ENCODE data around the gene TMEM82. TPM values are rescaled to one million over a fixed set of nuclear protein-coding genes. Genes with fewer than 3 reads are reported as not detected.

TMEM82 gene
- total and polyA plus RNA-seq, 2 experiments from 2014 or later, result 0.51 TPM; not detected in 1

- H3K36me3 ChIP-seq, result no peaks in the 10 kb centered on the region
- no peaks in the 10 kb centered on the region for H3K9me3 ChIP-seq (ENCODE audit: low read depth)
- DNase-seq (ENCODE audit: low read depth in 1 of 2, low spot score in 1 of 2), result peak in 1 of 2 donors; percentile 63
- no peak overlapping the region for H3K4me3 ChIP-seq
- TF ChIP-seq CTCF (IDR thresholded peaks at IDR 0.05; ENCODE audit: low read depth, low read length), result no peak
- no peaks in the 10 kb centered on the region for H3K27me3 ChIP-seq
- no peak overlapping the region for H3K27ac ChIP-seq
- H3K4me1 ChIP-seq (ENCODE audit: low read depth), result peaks cover 12% of the 10 kb centered on the region
Observed at GRCh38 chr1:15749399-15750291, 7.3 kb downstream of the TMEM82 start.

DNA sequence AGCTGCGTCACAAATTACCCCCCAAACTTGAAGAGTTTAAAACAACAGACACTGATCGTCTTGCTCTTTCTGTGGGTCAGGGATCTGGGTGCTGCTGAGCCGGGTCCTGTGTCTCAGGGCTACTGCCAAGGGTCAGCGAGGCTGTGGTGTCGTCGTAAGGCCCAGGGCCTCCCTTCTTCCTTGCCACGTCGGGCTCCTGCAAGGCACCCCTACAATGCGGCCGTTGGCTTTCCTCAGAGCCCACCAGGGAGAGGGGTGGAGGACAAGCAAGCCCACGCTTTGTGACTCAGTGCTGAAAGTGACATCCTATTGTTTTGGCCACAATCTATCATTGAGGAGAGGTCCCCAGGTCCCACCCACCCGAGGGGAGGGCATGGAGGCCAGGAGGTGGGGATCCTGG, 8.6 kb downstream of the TMEM82 start:
- Histone ChIP-seq H3K4me3 (no peak overlapping the region), H3K36me3 (no peaks in the 10 kb centered on the region), H3K27me3 (no peaks in the 10 kb centered on the region), H3K4me1 (ENCODE audit: low read depth) (peaks cover 12% of the 10 kb centered on the region), H3K27ac (no peak overlapping the region), H3K9me3 (ENCODE audit: low read depth) (no peaks in the 10 kb centered on the region)
- DNase-seq (ENCODE audit: low read depth in 1 of 2, low spot score in 1 of 2), result no peak
- TF ChIP-seq CTCF (IDR thresholded peaks at IDR 0.05; ENCODE audit: low read depth, low read length), result no peak

DNA sequence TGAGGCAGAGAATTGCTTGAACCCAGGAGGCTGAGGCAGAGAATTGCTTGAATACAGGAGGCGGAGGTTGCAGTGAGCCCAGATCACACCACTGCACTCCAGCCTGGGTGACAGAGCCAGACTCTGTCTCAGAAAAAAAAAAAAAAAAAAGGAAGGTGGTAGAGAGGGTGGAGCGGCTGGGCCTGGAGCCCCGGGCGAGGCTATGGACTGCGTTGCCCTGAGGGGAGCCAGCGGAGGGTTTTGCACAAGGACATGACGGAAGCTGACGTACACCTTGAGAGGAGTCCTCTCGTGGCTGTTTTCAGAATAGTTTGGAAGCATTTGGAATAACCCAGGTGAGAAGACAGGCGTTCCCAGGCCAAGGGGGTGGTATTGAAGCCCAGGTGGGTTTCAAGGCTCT, 9.4 kb downstream of the TMEM82 start:
- Histone ChIP-seq H3K27me3 (no peaks in the 10 kb centered on the region), H3K27ac (no peak overlapping the region), H3K36me3 (no peaks in the 10 kb centered on the region), H3K9me3 (ENCODE audit: low read depth) (no peaks in the 10 kb centered on the region), H3K4me1 (ENCODE audit: low read depth) (peaks cover 11% of the 10 kb centered on the region), H3K4me3 (no peak overlapping the region)
- DNase-seq (ENCODE audit: low read depth in 1 of 2, low spot score in 1 of 2), result no peak
- no peak for TF ChIP-seq CTCF (IDR thresholded peaks at IDR 0.05; ENCODE audit: low read depth, low read length)

GRCh38 chr1:15753776-15754175, 11.5 kb downstream of the TMEM82 start:
- no peaks in the 10 kb centered on the region for H3K36me3 ChIP-seq
- no peak overlapping the region for H3K4me3 ChIP-seq
- no peak for TF ChIP-seq CTCF (IDR thresholded peaks at IDR 0.05; ENCODE audit: low read depth, low read length)
- no peaks in the 10 kb centered on the region for H3K27me3 ChIP-seq
- no peaks in the 10 kb centered on the region for H3K4me1 ChIP-seq (ENCODE audit: low read depth)
- DNase-seq (ENCODE audit: low read depth in 1 of 2, low spot score in 1 of 2), result no peak
- no peak overlapping the region for H3K27ac ChIP-seq
- H3K9me3 ChIP-seq (ENCODE audit: low read depth), result no peaks in the 10 kb centered on the region

- no peaks in the 10 kb centered on the region for H3K27me3 ChIP-seq
- H3K27ac ChIP-seq, result no peak overlapping the region
- H3K4me1 ChIP-seq (ENCODE audit: low read depth), result peaks cover 3% of the 10 kb centered on the region
- DNase-seq (ENCODE audit: low read depth in 1 of 2, low spot score in 1 of 2), result no peak
- no peak overlapping the region for H3K4me3 ChIP-seq
- no peaks in the 10 kb centered on the region for H3K9me3 ChIP-seq (ENCODE audit: low read depth)
- H3K36me3 ChIP-seq, result no peaks in the 10 kb centered on the region
- no peak for TF ChIP-seq CTCF (IDR thresholded peaks at IDR 0.05; ENCODE audit: low read depth, low read length)
Observed at GRCh38 chr1:15755021-15755645, 12.8 kb downstream of the TMEM82 start.

Measured in cardiac muscle cell (in vitro differentiated cells and primary cell).